Left lung (tissue), 10 donors: ENCODE results near the gene RMND5A. TPM values are rescaled to one million over a fixed set of nuclear protein-coding genes. Genes with fewer than 3 reads are reported as not detected.

Experiments used
- ATAC-seq: fragments of 200-7000 bp; cut with Tn5 transposase; one replicate; pipeline ENCODE4 v1.9.1; 2020; ENCODE audit warnings: moderate library complexity
- DNase-seq, 4 donors: peaks; one replicate each; pipeline ENCODE4 v3.0.0-alpha.2; 2013 to 2020
- H3K27ac ChIP-seq, 2 donors: fragments of 200-600 bp; sonication (generic) in 1 of 2; one replicate each; pipeline versions ENCODE4 v1.5.0 to v1.8.0; 2020 to 2021
- H3K27me3 ChIP-seq, 2 donors: fragments of 200-600 bp; sonication (generic) in 1 of 2; one replicate each; pipeline versions ENCODE4 v1.5.0 to v1.8.0; 2020 to 2021
- H3K36me3 ChIP-seq, 2 donors: fragments of 200-600 bp; sonication (generic) in 1 of 2; one replicate each; pipeline versions ENCODE4 v1.5.0 to v1.8.0; 2020 to 2021
- H3K4me1 ChIP-seq, 2 donors: fragments of 200-600 bp; one replicate each; pipeline ENCODE4 v1.8.0; 2021
- H3K4me3 ChIP-seq, 2 donors: fragments of 200-600 bp; sonication (generic) in 1 of 2; one replicate each; pipeline versions ENCODE4 v1.5.0 to v1.8.0; 2020 to 2021; ENCODE audit warnings: mild to moderate bottlenecking in 1 of 2
- H3K9me3 ChIP-seq, 2 donors: fragments of 200-600 bp; sonication (generic) in 1 of 2; one replicate each; pipeline versions ENCODE4 v1.5.0 to v1.8.0; 2020 to 2021
- CTCF ChIP-seq, 2 donors: fragments of 200-600 bp; sonication (generic) in 1 of 2; IDR thresholded peaks; one replicate each; pipeline versions ENCODE4 v1.5.0 to v1.8.0; 2021; ENCODE audit warnings: antibody characterized with exemption in 2 of 2
- intact Hi-C, 2 donors: fragments of 100-400 bp; cut with DNase I; formaldehyde crosslinking; loops; one replicate each; pipeline versions ENCODE4 v1.11.2 to v1.14.2; 2022
- polyA plus RNA-seq, 6 donors: library from polyadenylated mRNA; unstranded; fragments of 120-200 nt; gene quantifications; one replicate each; pipeline ENCODE4 v1.2.1, GENCODE V29; 2013; ENCODE audit not compliant: insufficient read length in 6 of 6
- total RNA-seq, 2 donors: library from RNA; stranded (reverse); fragmentation: NEBNext Ultra II Directional; extraction: Animal tissue kit (Norgen Biotek cat#: 25700); gene quantifications; one replicate each; pipeline ENCODE4 v1.2.1, GENCODE V29; 2021
- donor health status: DM: no; HTN: yes; CAD: no.
- donor health status: DM: no; HTN: no; CAD: no.

Gene RMND5A
- total and polyA plus RNA-seq, 8 donors: 25.4 to 56.3 (median 52.2) TPM

GRCh38 chr2:86768189-86768949 lies 48.3 kb downstream of the RMND5A start:
- Histone ChIP-seq H3K4me1 (no peaks in the 10 kb centered on the region), H3K9me3 (no peaks in the 10 kb centered on the region), H3K27me3 (no peaks in the 10 kb centered on the region), H3K4me3 (no peak overlapping the region), H3K36me3 (peaks cover 0 to 76% of the 10 kb centered on the region in 2 donors), H3K27ac (no peak overlapping the region)
- intact Hi-C loops: no loop called here
- ATAC-seq (no peak), DNase-seq (no peak)
- no peak for TF ChIP-seq CTCF (IDR thresholded peaks at IDR 0.05)

GRCh38 chr2:86769838-86770237 lies 49.7 kb downstream of the RMND5A start:
- ATAC-seq (no peak), DNase-seq (no peak)
- no peak overlapping the region for H3K27ac ChIP-seq
- intact Hi-C loops: no loop called here
- H3K4me3 ChIP-seq: no peak overlapping the region
- peaks cover 0 to 90% of the 10 kb centered on the region in 2 donors for H3K36me3 ChIP-seq
- no peaks in the 10 kb centered on the region for H3K27me3 ChIP-seq
- no peaks in the 10 kb centered on the region for H3K9me3 ChIP-seq
- no peaks in the 10 kb centered on the region for H3K4me1 ChIP-seq
- TF ChIP-seq CTCF (IDR thresholded peaks at IDR 0.05): no peak

- intact Hi-C loops: no loop called here
- Histone ChIP-seq H3K27me3 (no peaks in the 10 kb centered on the region), H3K4me3 (no peak overlapping the region), H3K36me3 (peaks cover 0 to 95% of the 10 kb centered on the region in 2 donors), H3K4me1 (no peaks in the 10 kb centered on the region), H3K27ac (no peak overlapping the region), H3K9me3 (no peaks in the 10 kb centered on the region)
- no peak for ATAC-seq
- DNase-seq: no peak
- no peak for TF ChIP-seq CTCF (IDR thresholded peaks at IDR 0.05)
Observed at GRCh38 chr2:86770816-86771301, 50.8 kb downstream of the RMND5A start.

- intact Hi-C loops: no loop called here
- TF ChIP-seq CTCF (IDR thresholded peaks at IDR 0.05): no peak
- ATAC-seq (no peak), DNase-seq (no peak)
- Histone ChIP-seq H3K27me3 (no peaks in the 10 kb centered on the region), H3K4me1 (no peaks in the 10 kb centered on the region), H3K36me3 (peaks cover 0 to 82% of the 10 kb centered on the region in 2 donors), H3K9me3 (no peaks in the 10 kb centered on the region), H3K4me3 (no peak overlapping the region), H3K27ac (no peak overlapping the region)
Observed at GRCh38 chr2:86772611-86773010, 52.5 kb downstream of the RMND5A start.

GRCh38 chr2:86774862-86775261 lies 54.8 kb downstream of the RMND5A start:
- no peak for ATAC-seq
- H3K4me1 ChIP-seq: no peaks in the 10 kb centered on the region
- no peak for DNase-seq
- intact Hi-C loops: no loop called here
- H3K27ac ChIP-seq: no peak overlapping the region
- TF ChIP-seq CTCF (IDR thresholded peaks at IDR 0.05): no peak
- no peaks in the 10 kb centered on the region for H3K9me3 ChIP-seq
- no peak overlapping the region for H3K4me3 ChIP-seq
- no peaks in the 10 kb centered on the region for H3K27me3 ChIP-seq
- peaks cover 0 to 62% of the 10 kb centered on the region in 2 donors for H3K36me3 ChIP-seq
